Neural cell (in vitro differentiated cells): ENCODE results near the gene WDR1. TPM values are rescaled to one million over a fixed set of nuclear protein-coding genes. Genes with fewer than 3 reads are reported as not detected.

Experiments
- H2AFZ ChIP-seq: fragments of 200-600, 300-800 bp; sonication (generic), shearing (Covaris generic); 2 replicates; pipeline ENCODE4 v1.6.0; 2014; ENCODE audit warnings: low read depth, mild to moderate bottlenecking, antibody characterized with exemption, low read length, moderate library complexity
- H3F3A ChIP-seq: fragments of 200-600 bp; shearing (Covaris generic); 2 replicates; pipeline ENCODE4 v1.6.1; 2016; ENCODE audit warnings: mild to moderate bottlenecking, moderate library complexity, mixed read lengths, antibody characterized with exemption, low read length; ENCODE audit not compliant: insufficient read depth, poor library complexity, severe bottlenecking
- H3K27ac ChIP-seq: fragments of 200-600, 300-800 bp; sonication (generic), shearing (Covaris generic); 2 replicates; pipeline ENCODE4 v1.5.1; 2014; ENCODE audit warnings: mild to moderate bottlenecking, low read length, moderate library complexity
- H3K27me3 ChIP-seq: fragments of 300-800, 200-600 bp; sonication (generic), shearing (Covaris generic); 2 replicates; pipeline ENCODE4 v1.6.0; 2014; ENCODE audit warnings: mild to moderate bottlenecking, low read depth, low read length, moderate library complexity; ENCODE audit not compliant: insufficient read depth
- H3K36me3 ChIP-seq: fragments of 300-800, 200-600 bp; sonication (generic), shearing (Covaris generic); 2 replicates; pipeline ENCODE4 v1.5.1; 2014; ENCODE audit warnings: mild to moderate bottlenecking, antibody characterized with exemption, low read length, moderate library complexity; ENCODE audit not compliant: insufficient read depth
- H3K4me2 ChIP-seq: fragments of 300-800, 200-600 bp; sonication (generic), shearing (Covaris generic); 2 replicates; pipeline ENCODE4 v1.6.0; 2014; ENCODE audit warnings: mild to moderate bottlenecking, low read length
- H3K4me3 ChIP-seq: fragments of 300-800, 200-600 bp; sonication (generic), shearing (Covaris generic); 2 replicates; pipeline ENCODE4 v1.5.1; 2014; ENCODE audit warnings: mild to moderate bottlenecking, low read length, moderate library complexity
- H3K79me2 ChIP-seq: fragments of 200-600 bp; shearing (Covaris generic); replicated peaks from 2 replicates; pipeline ENCODE4 v1.6.0; 2014; ENCODE audit warnings: mild to moderate bottlenecking, low read length, moderate library complexity; ENCODE audit not compliant: insufficient read depth
- H3K9ac ChIP-seq: fragments of 300-800, 200-600 bp; sonication (generic), shearing (Covaris generic); 2 replicates; pipeline ENCODE4 v1.6.1; 2016; ENCODE audit warnings: mild to moderate bottlenecking, low read length, mixed read lengths
- H3K9me2 ChIP-seq: fragments of 200-600 bp; shearing (Covaris generic); 2 replicates; pipeline ENCODE4 v1.6.1; 2016; ENCODE audit warnings: mild to moderate bottlenecking, low read length, mixed read lengths; ENCODE audit not compliant: insufficient read depth
- H3K9me3 ChIP-seq: fragments of 200-600, 300-800 bp; sonication (generic), shearing (Covaris generic); 2 replicates; pipeline ENCODE4 v1.6.1; 2016; ENCODE audit warnings: mild to moderate bottlenecking, mixed run types, low read length, moderate library complexity, mixed read lengths
- H4K20me1 ChIP-seq: fragments of 200-600 bp; shearing (Covaris generic); 2 replicates; pipeline ENCODE4 v1.6.1; 2016; ENCODE audit warnings: mild to moderate bottlenecking, mixed run types; ENCODE audit not compliant: insufficient read depth
- EP300 ChIP-seq: fragments of 450-650 bp; conservative IDR thresholded peaks from 2 replicates; pipeline ENCODE4 v1.6.1; 2014; ENCODE audit warnings: antibody characterized with exemption, mild to moderate bottlenecking, moderate library complexity; ENCODE audit not compliant: poor library complexity, severe bottlenecking
- EZH2 ChIP-seq: fragments of 200-600, 300-800 bp; shearing (Covaris generic), sonication (generic); IDR thresholded peaks from 2 replicates; pipeline ENCODE4 v1.6.1; 2014; ENCODE audit warnings: antibody characterized with exemption, low read length, borderline replicate concordance, mild to moderate bottlenecking; ENCODE audit not compliant: insufficient read depth, poor library complexity, severe bottlenecking
- MXI1 ChIP-seq: fragments of 450-650 bp; conservative IDR thresholded peaks from 2 replicates; pipeline ENCODE4 v1.6.1; 2014; ENCODE audit warnings: antibody characterized with exemption, mild to moderate bottlenecking; ENCODE audit not compliant: poor library complexity, severe bottlenecking
- POLR2AphosphoS5 ChIP-seq: IDR thresholded peaks from 2 replicates; pipeline ENCODE4 v1.6.1; 2012
- RAD21 ChIP-seq: fragments of 450-650 bp; conservative IDR thresholded peaks from 2 replicates; pipeline ENCODE4 v1.6.1; 2014; ENCODE audit warnings: antibody characterized with exemption, mild to moderate bottlenecking, moderate library complexity
- SMC3 ChIP-seq: fragments of 450-650 bp; conservative IDR thresholded peaks from 2 replicates; pipeline ENCODE4 v1.6.1; 2014; ENCODE audit warnings: antibody characterized with exemption, mild to moderate bottlenecking, moderate library complexity; ENCODE audit not compliant: poor library complexity
- TAF1 ChIP-seq: IDR thresholded peaks from 2 replicates; pipeline ENCODE4 v1.6.1; 2012; ENCODE audit warnings: low read depth
- polyA plus RNA-seq: library from polyadenylated mRNA; depleted of rRNA; stranded (reverse); fragments of >200 nt; gene quantifications from 2 replicates; pipeline ENCODE4 v1.2.3, GENCODE V29; 2014
- TF ChIP-seq, protein P1 (sequence below): IDR thresholded peaks from 2 replicates; pipeline ENCODE4 v1.6.1; 2012; ENCODE audit warnings: borderline replicate concordance
- TF ChIP-seq, protein P2 (sequence below): fragments of 450-650 bp; IDR thresholded peaks from 2 replicates; pipeline ENCODE4 v1.5.1; 2014; ENCODE audit warnings: antibody characterized with exemption, mild to moderate bottlenecking, moderate library complexity; ENCODE audit not compliant: poor library complexity, severe bottlenecking

The WDR1 gene
- polyA plus RNA-seq, 1 donor from 2014 or later, result 106 TPM

DNA sequence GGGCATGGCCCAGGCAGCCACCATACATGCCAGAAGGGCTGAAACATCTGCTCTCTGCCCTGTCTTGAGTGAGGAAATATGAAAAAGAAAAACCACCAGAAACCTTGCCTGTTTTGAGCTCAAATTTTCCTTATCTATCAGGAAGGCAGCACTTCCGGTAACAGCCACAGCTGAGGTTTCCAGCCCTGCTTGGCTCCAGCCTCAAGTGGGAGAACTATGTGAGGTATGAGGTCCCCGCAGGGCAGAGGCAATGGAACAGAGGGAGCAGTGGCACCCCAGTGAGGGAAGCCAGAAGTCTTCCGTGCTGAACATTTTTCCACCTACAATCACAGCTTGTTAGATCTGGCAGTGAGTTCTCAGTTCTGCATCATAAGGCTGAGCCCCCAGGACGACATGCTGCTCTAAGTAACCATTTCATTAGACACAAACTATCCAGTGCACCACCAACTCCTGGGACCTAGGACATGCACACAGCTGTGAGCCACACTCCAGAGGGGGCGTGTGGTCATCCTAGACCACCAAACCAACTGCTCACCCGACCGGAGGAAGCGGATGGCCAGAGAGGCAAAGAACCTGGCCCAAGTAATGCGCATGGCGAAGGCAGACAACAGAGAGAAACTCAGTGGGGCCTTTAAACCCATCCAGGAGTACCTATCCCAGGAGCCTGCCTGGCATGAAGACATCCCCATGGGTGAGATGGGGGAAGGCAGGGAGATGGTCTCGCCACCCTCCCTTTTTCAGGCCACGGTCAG, 22.6 kb downstream of the WDR1 start:
- H3K9ac ChIP-seq, result no peak overlapping the region
- no peak overlapping the region for H3K4me2 ChIP-seq
- no peaks in the 10 kb centered on the region for H3K9me2 ChIP-seq
- TF ChIP-seq TAF1, result no peak
- TF ChIP-seq EP300, result no peak
- H3K79me2 ChIP-seq, result peaks cover 6% of the 10 kb centered on the region
- H3K4me3 ChIP-seq, result no peak overlapping the region
- no peak overlapping the region for H3K27ac ChIP-seq
- H4K20me1 ChIP-seq, result no peaks in the 10 kb centered on the region
- H3K27me3 ChIP-seq, result no peaks in the 10 kb centered on the region
- H3K9me3 ChIP-seq, result no peaks in the 10 kb centered on the region
- no peaks in the 10 kb centered on the region for H3F3A ChIP-seq
- peaks cover 11% of the 10 kb centered on the region for H3K36me3 ChIP-seq
- no peak overlapping the region for H2AFZ ChIP-seq

DNA sequence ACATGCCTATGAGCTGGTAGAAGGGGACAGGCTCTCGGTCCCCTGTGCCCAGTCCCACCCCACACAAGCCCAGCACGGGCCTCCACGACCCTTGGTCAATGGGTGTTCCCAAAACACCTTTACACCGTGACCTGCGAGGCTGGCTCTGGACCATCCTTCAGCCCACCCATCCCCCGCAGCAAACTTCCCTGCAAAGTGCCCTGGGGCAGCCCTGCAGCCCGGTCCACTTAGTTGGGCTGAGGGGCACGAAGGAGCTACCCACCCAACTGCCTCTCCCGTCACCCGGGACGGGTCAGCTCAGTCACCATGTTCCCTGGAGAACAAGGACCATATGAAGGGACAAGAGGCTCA, 23.4 kb downstream of the WDR1 start:
- no peaks in the 10 kb centered on the region for H3F3A ChIP-seq
- H3K9me3 ChIP-seq, result no peaks in the 10 kb centered on the region
- peaks cover 11% of the 10 kb centered on the region for H3K36me3 ChIP-seq
- no peak for TF ChIP-seq MXI1
- no peak for TF ChIP-seq RAD21
- no peak for TF ChIP-seq SMC3
- no peak for TF ChIP-seq EP300
- TF ChIP-seq, protein P1, sequence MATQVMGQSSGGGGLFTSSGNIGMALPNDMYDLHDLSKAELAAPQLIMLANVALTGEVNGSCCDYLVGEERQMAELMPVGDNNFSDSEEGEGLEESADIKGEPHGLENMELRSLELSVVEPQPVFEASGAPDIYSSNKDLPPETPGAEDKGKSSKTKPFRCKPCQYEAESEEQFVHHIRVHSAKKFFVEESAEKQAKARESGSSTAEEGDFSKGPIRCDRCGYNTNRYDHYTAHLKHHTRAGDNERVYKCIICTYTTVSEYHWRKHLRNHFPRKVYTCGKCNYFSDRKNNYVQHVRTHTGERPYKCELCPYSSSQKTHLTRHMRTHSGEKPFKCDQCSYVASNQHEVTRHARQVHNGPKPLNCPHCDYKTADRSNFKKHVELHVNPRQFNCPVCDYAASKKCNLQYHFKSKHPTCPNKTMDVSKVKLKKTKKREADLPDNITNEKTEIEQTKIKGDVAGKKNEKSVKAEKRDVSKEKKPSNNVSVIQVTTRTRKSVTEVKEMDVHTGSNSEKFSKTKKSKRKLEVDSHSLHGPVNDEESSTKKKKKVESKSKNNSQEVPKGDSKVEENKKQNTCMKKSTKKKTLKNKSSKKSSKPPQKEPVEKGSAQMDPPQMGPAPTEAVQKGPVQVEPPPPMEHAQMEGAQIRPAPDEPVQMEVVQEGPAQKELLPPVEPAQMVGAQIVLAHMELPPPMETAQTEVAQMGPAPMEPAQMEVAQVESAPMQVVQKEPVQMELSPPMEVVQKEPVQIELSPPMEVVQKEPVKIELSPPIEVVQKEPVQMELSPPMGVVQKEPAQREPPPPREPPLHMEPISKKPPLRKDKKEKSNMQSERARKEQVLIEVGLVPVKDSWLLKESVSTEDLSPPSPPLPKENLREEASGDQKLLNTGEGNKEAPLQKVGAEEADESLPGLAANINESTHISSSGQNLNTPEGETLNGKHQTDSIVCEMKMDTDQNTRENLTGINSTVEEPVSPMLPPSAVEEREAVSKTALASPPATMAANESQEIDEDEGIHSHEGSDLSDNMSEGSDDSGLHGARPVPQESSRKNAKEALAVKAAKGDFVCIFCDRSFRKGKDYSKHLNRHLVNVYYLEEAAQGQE, result no peak
- no peak for TF ChIP-seq EZH2
- TF ChIP-seq, protein P2, sequence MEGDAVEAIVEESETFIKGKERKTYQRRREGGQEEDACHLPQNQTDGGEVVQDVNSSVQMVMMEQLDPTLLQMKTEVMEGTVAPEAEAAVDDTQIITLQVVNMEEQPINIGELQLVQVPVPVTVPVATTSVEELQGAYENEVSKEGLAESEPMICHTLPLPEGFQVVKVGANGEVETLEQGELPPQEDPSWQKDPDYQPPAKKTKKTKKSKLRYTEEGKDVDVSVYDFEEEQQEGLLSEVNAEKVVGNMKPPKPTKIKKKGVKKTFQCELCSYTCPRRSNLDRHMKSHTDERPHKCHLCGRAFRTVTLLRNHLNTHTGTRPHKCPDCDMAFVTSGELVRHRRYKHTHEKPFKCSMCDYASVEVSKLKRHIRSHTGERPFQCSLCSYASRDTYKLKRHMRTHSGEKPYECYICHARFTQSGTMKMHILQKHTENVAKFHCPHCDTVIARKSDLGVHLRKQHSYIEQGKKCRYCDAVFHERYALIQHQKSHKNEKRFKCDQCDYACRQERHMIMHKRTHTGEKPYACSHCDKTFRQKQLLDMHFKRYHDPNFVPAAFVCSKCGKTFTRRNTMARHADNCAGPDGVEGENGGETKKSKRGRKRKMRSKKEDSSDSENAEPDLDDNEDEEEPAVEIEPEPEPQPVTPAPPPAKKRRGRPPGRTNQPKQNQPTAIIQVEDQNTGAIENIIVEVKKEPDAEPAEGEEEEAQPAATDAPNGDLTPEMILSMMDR, result no peak
- TF ChIP-seq POLR2AphosphoS5, result no peak
- TF ChIP-seq TAF1, result no peak
- no peak overlapping the region for H3K27ac ChIP-seq
- no peak overlapping the region for H2AFZ ChIP-seq
- no peaks in the 10 kb centered on the region for H4K20me1 ChIP-seq
- no peak overlapping the region for H3K9ac ChIP-seq
- H3K27me3 ChIP-seq, result no peaks in the 10 kb centered on the region
- H3K4me3 ChIP-seq, result no peak overlapping the region
- no peaks in the 10 kb centered on the region for H3K9me2 ChIP-seq
- peaks cover 6% of the 10 kb centered on the region for H3K79me2 ChIP-seq
- H3K4me2 ChIP-seq, result no peak overlapping the region
